GM19023 (cell line): ENCODE measurements around the gene HDAC4.

ENCODE experiments used
- ATAC-seq: cut with Tn5 transposase; IDR thresholded peaks from one replicate; pipeline ENCODE4 v1.9.1; 2021; ENCODE audit warnings: mild to moderate bottlenecking, moderate library complexity; ENCODE audit not compliant: unreplicated experiment

HDAC4 gene

GRCh38 chr2:239385096-239386000, 15.5 kb downstream of the HDAC4 start:
- no peak for ATAC-seq

- ATAC-seq: no peak
These were observed 17.1 kb downstream of the HDAC4 start for GRCh38 chr2:239383759-239384156.

GRCh38 chr2:239383036-239383758, 17.6 kb downstream of the HDAC4 start:
- ATAC-seq: no peak

- no peak for ATAC-seq
These were observed 18.4 kb downstream of the HDAC4 start for GRCh38 chr2:239382384-239382880.

GRCh38 chr2:239381709-239382134, 19.1 kb downstream of the HDAC4 start:
- no peak for ATAC-seq

GRCh38 chr2:239380831-239381708, 19.8 kb downstream of the HDAC4 start:
- no peak for ATAC-seq

- ATAC-seq: no peak
These were observed 21.1 kb downstream of the HDAC4 start for GRCh38 chr2:239379641-239380170.

GRCh38 chr2:239378918-239379640, 21.7 kb downstream of the HDAC4 start:
- ATAC-seq: no peak

GRCh38 chr2:239378021-239378917, 22.6 kb downstream of the HDAC4 start:
- no peak for ATAC-seq

GRCh38 chr2:239377591-239377990, 23.2 kb downstream of the HDAC4 start:
- no peak for ATAC-seq

GRCh38 chr2:239376942-239377531, 23.8 kb downstream of the HDAC4 start:
- ATAC-seq: no peak

- no peak for ATAC-seq
These were observed 24.5 kb downstream of the HDAC4 start for GRCh38 chr2:239376351-239376750.

GRCh38 chr2:239375278-239376061, 25.4 kb downstream of the HDAC4 start:
- ATAC-seq: no peak

- no peak for ATAC-seq
These were observed 25.9 kb downstream of the HDAC4 start for GRCh38 chr2:239374896-239375277.

GRCh38 chr2:239372835-239373234, 28.0 kb downstream of the HDAC4 start:
- ATAC-seq: no peak

GRCh38 chr2:239371726-239372686, 28.8 kb downstream of the HDAC4 start:
- no peak for ATAC-seq
